Endodermal cell (in vitro differentiated cells): Measurements from ENCODE around the gene TMEM130. TPM values are rescaled to one million over a fixed set of nuclear protein-coding genes. Genes with fewer than 3 reads are reported as not detected.

Experiments
- DNase-seq: peaks from one replicate; pipeline ENCODE4 v3.0.0-alpha.2; 2017
- H3K27ac ChIP-seq: 2 replicates; pipeline ENCODE4 v1.5.1; 2013; ENCODE audit warnings: mild to moderate bottlenecking, low read depth, low read length, moderate library complexity
- H3K27me3 ChIP-seq: 2 replicates; pipeline ENCODE4 v1.6.1; 2013; ENCODE audit warnings: mild to moderate bottlenecking, low read length, moderate library complexity; ENCODE audit not compliant: insufficient read depth, control insufficient read depth, poor library complexity, severe bottlenecking
- H3K36me3 ChIP-seq: 2 replicates; pipeline ENCODE4 v1.7.0; 2013; ENCODE audit warnings: mild to moderate bottlenecking, low read length, moderate library complexity; ENCODE audit not compliant: control insufficient read depth, insufficient read depth
- H3K4me1 ChIP-seq: one replicate; pipeline ENCODE4 v1.7.0; 2013; ENCODE audit warnings: low read length; ENCODE audit not compliant: control insufficient read depth, insufficient read depth
- H3K4me3 ChIP-seq: 2 replicates; pipeline ENCODE4 v1.5.1; 2013; ENCODE audit warnings: mild to moderate bottlenecking, low read length, moderate library complexity
- H3K9ac ChIP-seq: 2 replicates; pipeline ENCODE4 v1.6.1; 2013; ENCODE audit warnings: mild to moderate bottlenecking, low read length, moderate library complexity; ENCODE audit not compliant: poor library complexity, severe bottlenecking; ENCODE audit errors: extremely low read depth
- H3K9me3 ChIP-seq: 2 replicates; pipeline ENCODE4 v1.6.1; 2013; ENCODE audit warnings: mild to moderate bottlenecking, low read length, moderate library complexity; ENCODE audit not compliant: control insufficient read depth
- H3K27ac Mint-ChIP-seq: 2 replicates; pipeline ENCODE4 v1.8.0; 2020; ENCODE audit warnings: mixed read lengths
- H3K27me3 Mint-ChIP-seq: 2 replicates; pipeline ENCODE4 v1.8.0; 2021; ENCODE audit warnings: mild to moderate bottlenecking, mixed read lengths; ENCODE audit not compliant: insufficient read depth
- H3K36me3 Mint-ChIP-seq: 2 replicates; pipeline ENCODE4 v1.8.0; 2020; ENCODE audit warnings: low read depth, mixed read lengths
- H3K4me1 Mint-ChIP-seq: 2 replicates; pipeline ENCODE4 v1.8.0; 2020; ENCODE audit warnings: mixed read lengths
- H3K4me3 Mint-ChIP-seq: 2 replicates; pipeline ENCODE4 v1.8.0; 2020; ENCODE audit warnings: mild to moderate bottlenecking, moderate library complexity, mixed read lengths
- H3K9me3 Mint-ChIP-seq: 2 replicates; pipeline ENCODE4 v1.8.0; 2020; ENCODE audit warnings: mild to moderate bottlenecking, mixed read lengths
- CTCF ChIP-seq: fragments of 200-600 bp; sonication (generic); conservative IDR thresholded peaks from 2 replicates; pipeline ENCODE4 v1.5.0; 2021; ENCODE audit warnings: antibody characterized with exemption, mild to moderate bottlenecking
- WGBS, 2 experiments: methylation state at CpG; one replicate each; pipeline versions ENCODE4 v1.1.5 to v1.1.7; 2013; ENCODE audit warnings: missing lambda C conversion rate in 2 of 2, mixed read lengths in 1 of 2; ENCODE audit not compliant: insufficient coverage in 1 of 2, insufficient read length in 1 of 2; 5-methylcytosine and 5-hydroxymethylcytosine counted together
- total RNA-seq, 2 donors: library from RNA; stranded (reverse); fragmentation: NEBNext Ultra II Directional in 1 of 2; extraction: Animal tissue kit (Norgen Biotek cat#: 25700) in 1 of 2; gene quantifications; 2 replicates in 1 of 2; 3 replicates in 1 of 2; pipeline ENCODE4 v1.2.1, GENCODE V29; 2021

Gene TMEM130
- total RNA-seq, 2 donors from 2014 or later: 0.15 TPM; not detected in 1

- DNase-seq: no peak
- no peaks in the 10 kb centered on the region for H3K4me1 ChIP-seq
- H3K9ac ChIP-seq: no peak overlapping the region
- H3K36me3 ChIP-seq: no peaks in the 10 kb centered on the region
- TF ChIP-seq CTCF: no peak
- H3K9me3 ChIP-seq: no peaks in the 10 kb centered on the region
- Mint-ChIP-seq H3K36me3 (no peaks in the 10 kb centered on the region), H3K27ac (peak overlapping the region; percentile 30), H3K4me3 (no peak overlapping the region), H3K4me1 (peaks cover 4% of the 10 kb centered on the region), H3K27me3 (no peaks in the 10 kb centered on the region), H3K9me3 (no peaks in the 10 kb centered on the region)
- H3K4me3 ChIP-seq: no peak overlapping the region
- no peaks in the 10 kb centered on the region for H3K27me3 ChIP-seq
- H3K27ac ChIP-seq: no peak overlapping the region
- WGBS, 2 experiments: 79 to 80% methylated on average over 5 of the region's 5 CpGs
Observed at GRCh38 chr7:98837630-98837972, 32.2 kb downstream of the TMEM130 start.

GRCh38 chr7:98836811-98837629 lies 32.8 kb downstream of the TMEM130 start:
- Mint-ChIP-seq H3K4me3 (no peak overlapping the region), H3K9me3 (no peaks in the 10 kb centered on the region)
- WGBS, 2 experiments: 24 to 33% methylated on average over 6 to 10 of the region's 10 CpGs

GRCh38 chr7:98834949-98835348 lies 34.9 kb downstream of the TMEM130 start:
- H3K27ac Mint-ChIP-seq: no peak overlapping the region
- no peak overlapping the region for H3K4me3 Mint-ChIP-seq
- TF ChIP-seq CTCF: no peak

More at GRCh38 chr7:98836811-98837629, 32.8 kb downstream of the TMEM130 start:
- Histone ChIP-seq H3K36me3 (no peaks in the 10 kb centered on the region), H3K9me3 (no peaks in the 10 kb centered on the region), H3K9ac (no peak overlapping the region), H3K27me3 (no peaks in the 10 kb centered on the region), H3K27ac (no peak overlapping the region), H3K4me1 (no peaks in the 10 kb centered on the region), H3K4me3 (no peak overlapping the region)
- peak; percentile 95 for TF ChIP-seq CTCF
- Mint-ChIP-seq H3K36me3 (no peaks in the 10 kb centered on the region), H3K27me3 (no peaks in the 10 kb centered on the region), H3K4me1 (peaks cover 4% of the 10 kb centered on the region), H3K27ac (peak overlapping the region; percentile 30)
- peak; percentile 96 for DNase-seq

More at GRCh38 chr7:98834949-98835348, 34.9 kb downstream of the TMEM130 start:
- Histone ChIP-seq H3K9me3 (no peaks in the 10 kb centered on the region), H3K4me3 (no peak overlapping the region), H3K27ac (no peak overlapping the region), H3K4me1 (no peaks in the 10 kb centered on the region), H3K36me3 (no peaks in the 10 kb centered on the region), H3K9ac (no peak overlapping the region), H3K27me3 (no peaks in the 10 kb centered on the region)
- H3K27me3 Mint-ChIP-seq: no peaks in the 10 kb centered on the region
- 86 to 98% methylated on average over 4 to 8 of the region's 8 CpGs for WGBS, 2 experiments
- peaks cover 4% of the 10 kb centered on the region for H3K4me1 Mint-ChIP-seq
- H3K9me3 Mint-ChIP-seq: no peaks in the 10 kb centered on the region
- H3K36me3 Mint-ChIP-seq: no peaks in the 10 kb centered on the region
- DNase-seq: no peak
